Parathyroid adenoma (tissue), 2 donors: ENCODE measurements around the gene TTYH2.

Experiments used
- H2AFZ ChIP-seq: fragments of 300-600 bp; sonication (generic); one replicate; pipeline ENCODE4 v1.7.0; 2017; ENCODE audit warnings: antibody characterized with exemption, mild to moderate bottlenecking
- H3K27ac ChIP-seq: fragments of 300-600 bp; sonication (generic); one replicate; pipeline ENCODE4 v1.7.0; 2017
- H3K27me3 ChIP-seq: fragments of 300-600 bp; sonication (generic); one replicate; pipeline ENCODE4 v1.7.0; 2017; ENCODE audit warnings: low read length; ENCODE audit not compliant: control insufficient read depth, insufficient read depth
- H3K36me3 ChIP-seq: fragments of 300-600 bp; sonication (generic); one replicate; pipeline ENCODE4 v1.7.0; 2017; ENCODE audit warnings: low read length; ENCODE audit not compliant: control insufficient read depth, insufficient read depth
- H3K4me1 ChIP-seq: fragments of 300-600 bp; sonication (generic); one replicate; pipeline ENCODE4 v1.7.0; 2017; ENCODE audit warnings: control low read depth
- H3K4me2 ChIP-seq: fragments of 300-600 bp; sonication (generic); one replicate; pipeline ENCODE4 v1.7.0; 2017; ENCODE audit warnings: low read length
- H3K4me3 ChIP-seq: fragments of 300-600 bp; sonication (generic); one replicate; pipeline ENCODE4 v1.7.0; 2017; ENCODE audit warnings: low read depth, low read length
- H3K79me2 ChIP-seq: fragments of 300-600 bp; sonication (generic); one replicate; pipeline ENCODE4 v1.7.0; 2017; ENCODE audit warnings: control low read depth
- H3K9ac ChIP-seq: fragments of 300-600 bp; sonication (generic); one replicate; pipeline ENCODE4 v1.7.0; 2017; ENCODE audit warnings: mild to moderate bottlenecking
- H3K9me3 ChIP-seq: fragments of 300-600 bp; sonication (generic); one replicate; pipeline ENCODE4 v1.7.0; 2017; ENCODE audit warnings: low read length; ENCODE audit not compliant: control insufficient read depth
- CTCF ChIP-seq: fragments of 300-600 bp; sonication (generic); IDR thresholded peaks from one replicate; pipeline ENCODE4 v1.7.0; 2017; ENCODE audit warnings: antibody characterized with exemption, mild to moderate bottlenecking
- donor health status: primary hyperparathyroidism.

The TTYH2 gene

GRCh38 chr17:74241431-74241830 is 28.1 kb downstream of the TTYH2 start:
- no peaks in the 10 kb centered on the region for H3K36me3 ChIP-seq
- H3K4me3 ChIP-seq: no peak overlapping the region
- H3K79me2 ChIP-seq: no peaks in the 10 kb centered on the region
- no peak overlapping the region for H3K9ac ChIP-seq
- no peaks in the 10 kb centered on the region for H3K27me3 ChIP-seq
- no peak overlapping the region for H2AFZ ChIP-seq
- H3K4me2 ChIP-seq: no peak overlapping the region
- H3K9me3 ChIP-seq: no peaks in the 10 kb centered on the region
- H3K27ac ChIP-seq: no peak overlapping the region
- TF ChIP-seq CTCF: no peak
- no peaks in the 10 kb centered on the region for H3K4me1 ChIP-seq

GRCh38 chr17:74241847-74242246 is 28.5 kb downstream of the TTYH2 start:
- TF ChIP-seq CTCF: no peak
- Histone ChIP-seq H3K27ac (no peak overlapping the region), H3K9me3 (no peaks in the 10 kb centered on the region), H3K4me1 (no peaks in the 10 kb centered on the region), H3K4me3 (no peak overlapping the region), H3K4me2 (no peak overlapping the region), H3K27me3 (no peaks in the 10 kb centered on the region), H2AFZ (no peak overlapping the region), H3K9ac (no peak overlapping the region), H3K79me2 (no peaks in the 10 kb centered on the region), H3K36me3 (no peaks in the 10 kb centered on the region)

- H2AFZ ChIP-seq: no peak overlapping the region
- no peaks in the 10 kb centered on the region for H3K79me2 ChIP-seq
- no peak overlapping the region for H3K9ac ChIP-seq
- TF ChIP-seq CTCF: no peak
- H3K27me3 ChIP-seq: no peaks in the 10 kb centered on the region
- H3K9me3 ChIP-seq: no peaks in the 10 kb centered on the region
- no peak overlapping the region for H3K27ac ChIP-seq
- no peak overlapping the region for H3K4me3 ChIP-seq
- H3K4me1 ChIP-seq: no peaks in the 10 kb centered on the region
- no peaks in the 10 kb centered on the region for H3K36me3 ChIP-seq
- H3K4me2 ChIP-seq: no peak overlapping the region
Measured at GRCh38 chr17:74243013-74243755, 29.8 kb downstream of the TTYH2 start.

GRCh38 chr17:74244128-74244527 is 30.8 kb downstream of the TTYH2 start:
- H3K4me1 ChIP-seq: no peaks in the 10 kb centered on the region
- H3K79me2 ChIP-seq: no peaks in the 10 kb centered on the region
- H3K9me3 ChIP-seq: no peaks in the 10 kb centered on the region
- no peak for TF ChIP-seq CTCF
- H2AFZ ChIP-seq: no peak overlapping the region
- H3K4me2 ChIP-seq: no peak overlapping the region
- no peak overlapping the region for H3K4me3 ChIP-seq
- no peak overlapping the region for H3K9ac ChIP-seq
- no peaks in the 10 kb centered on the region for H3K27me3 ChIP-seq
- no peaks in the 10 kb centered on the region for H3K36me3 ChIP-seq
- H3K27ac ChIP-seq: no peak overlapping the region

GRCh38 chr17:74244548-74244947 is 31.2 kb downstream of the TTYH2 start:
- Histone ChIP-seq H3K9me3 (no peaks in the 10 kb centered on the region), H3K4me2 (no peak overlapping the region), H3K27me3 (no peaks in the 10 kb centered on the region), H2AFZ (no peak overlapping the region), H3K36me3 (no peaks in the 10 kb centered on the region), H3K79me2 (no peaks in the 10 kb centered on the region), H3K9ac (no peak overlapping the region), H3K4me1 (no peaks in the 10 kb centered on the region), H3K27ac (no peak overlapping the region), H3K4me3 (no peak overlapping the region)
- no peak for TF ChIP-seq CTCF
